HepG2 (cell line): Measurements from ENCODE around the gene OR2M3. TPM values are rescaled to one million over a fixed set of nuclear protein-coding genes. Genes with fewer than 3 reads are reported as not detected.

ENCODE experiments used
- ATAC-seq: fragments of 200-7000 bp; cut with Tn5 transposase; 3 replicates; pipeline ENCODE4 v1.9.1; 2020; ENCODE audit warnings: mild to moderate bottlenecking, moderate library complexity
- BruUV-seq: library from RNA; stranded (reverse); fragments of 400-500 nt; replicated peaks from 2 replicates; lab custom pipeline; 2021; lab: Mats Ljungman, UMichigan
- CTCF ChIA-PET: fragments of 300-600 bp; formaldehyde crosslinking; extraction: SDS; loops from one replicate; lab custom pipeline; 2021; ENCODE audit warnings: low total read pairs, inconsistent platforms, low intra/inter-chr PET ratio; lab: Yijun Ruan, JAX
- POLR2A ChIA-PET: fragments of 350-600 bp; sonication (Branson Sonifier 250); formaldehyde crosslinking; loops from one replicate; lab custom pipeline; 2020; ENCODE audit warnings: antibody characterized with exemption, inconsistent platforms; lab: Yijun Ruan, JAX
- DNase-seq: peaks from one replicate; pipeline ENCODE4 v3.0.0-alpha.2; 2015; ENCODE audit warnings: low spot score
- FAIRE-seq: peaks from 3 replicates; lab custom pipeline; 2011; peaks lifted over from hg19 to GRCh38; lab: Jason Lieb, UNC
- H2AFZ ChIP-seq: one replicate; pipeline ENCODE4 v1.6.1; 2011; ENCODE audit warnings: low read length, inconsistent platforms
- H3K27ac ChIP-seq: fragments of 300-600 bp; 3 replicates; pipeline ENCODE4 v1.8.0; 2011; ENCODE audit warnings: mixed run types, mild to moderate bottlenecking, mixed read lengths, low read length, inconsistent platforms; ENCODE audit not compliant: insufficient read depth; ENCODE audit errors: extremely low read length
- H3K27me3 ChIP-seq, 2 experiments: fragments of 200-600 bp in 1 of 2; 2 replicates in 1 of 2; 3 replicates in 1 of 2; pipeline versions ENCODE4 v1.6.0 to v1.8.0; 2011; ENCODE audit warnings: low read length in 2 of 2, mild to moderate bottlenecking in 2 of 2, moderate library complexity in 2 of 2, inconsistent platforms in 1 of 2; ENCODE audit not compliant: insufficient read depth in 2 of 2, control insufficient read depth in 1 of 2
- H3K36me3 ChIP-seq, 2 experiments: fragments of 200-600 bp in 1 of 2; replicated peaks in 1 of 2; 2 replicates in 1 of 2; 3 replicates in 1 of 2; pipeline versions ENCODE4 v1.5.1 to v1.8.0; 2011; ENCODE audit warnings: low read length in 2 of 2, inconsistent platforms in 1 of 2; ENCODE audit not compliant: insufficient read depth in 2 of 2, control insufficient read depth in 1 of 2
- H3K4me1 ChIP-seq: 2 replicates; pipeline ENCODE4 v1.5.1; 2012; ENCODE audit warnings: low read length, inconsistent platforms; ENCODE audit not compliant: insufficient read depth
- H3K4me2 ChIP-seq: 2 replicates; pipeline ENCODE4 v1.6.0; 2011; ENCODE audit warnings: low read depth, low read length, inconsistent platforms
- H3K4me3 ChIP-seq, 3 experiments: fragments of 200-600 bp in 1 of 3; sonication (generic), shearing (Covaris generic) in 1 of 3; replicated peaks in 1 of 3; 2 replicates each; pipeline ENCODE4 v1.5.1; 2011 to 2016; ENCODE audit warnings: low read length in 3 of 3, inconsistent platforms in 2 of 3, low read depth in 2 of 3, mild to moderate bottlenecking in 2 of 3, control low read depth in 1 of 3, mixed read lengths in 1 of 3; ENCODE audit not compliant: insufficient read depth in 1 of 3
- H3K79me2 ChIP-seq: one replicate; pipeline ENCODE4 v1.6.1; 2011; ENCODE audit warnings: low read length, inconsistent platforms; ENCODE audit not compliant: insufficient read depth
- H3K9ac ChIP-seq: 2 replicates; pipeline ENCODE4 v1.6.0; 2011; ENCODE audit warnings: mild to moderate bottlenecking, low read depth, low read length, inconsistent platforms; ENCODE audit not compliant: insufficient read depth
- H3K9me3 ChIP-seq: 2 replicates; pipeline ENCODE4 v1.5.1; 2012; ENCODE audit warnings: mild to moderate bottlenecking, low read length
- H4K20me1 ChIP-seq: 2 replicates; pipeline ENCODE4 v1.6.0; 2011; ENCODE audit warnings: inconsistent platforms, mild to moderate bottlenecking, low read length, moderate library complexity; ENCODE audit not compliant: insufficient read depth
- MATR3 ChIP-seq: sonication (generic); formaldehyde crosslinking; IDR thresholded peaks from 2 replicates; pipeline ENCODE4 v1.4.0; 2020; ENCODE audit warnings: missing genetic modification reagents
- PLRG1 ChIP-seq: fragments of 450-650 bp; conservative IDR thresholded peaks from 2 replicates; pipeline ENCODE4 v1.6.1; 2016
- ZNF142 ChIP-seq: sonication (generic); formaldehyde crosslinking; IDR thresholded peaks from 2 replicates; pipeline ENCODE4 v1.4.0; 2020; ENCODE audit warnings: missing genetic modification reagents
- WGBS: methylation state at CpG from one replicate; pipeline ENCODE4 v1.1.6; 2017; ENCODE audit warnings: low lambda C conversion rate; 5-methylcytosine and 5-hydroxymethylcytosine counted together
- in situ Hi-C: cut with HindIII; loops from 2 replicates; pipeline ENCODE4 v1.10.0; 2017; ENCODE audit warnings: low pct_unique_long_range_greater_than_20kb; ENCODE audit not compliant: extremely low pct_ligation_motif_present
- intact Hi-C: fragments of 100-400 bp; cut with micrococcal nuclease; formaldehyde crosslinking; loops from one replicate; pipeline ENCODE4 v1.10.0; 2022; ENCODE audit not compliant: unreplicated experiment
- polyA plus RNA-seq, 8 experiments: library from polyadenylated mRNA; depleted of rRNA in 3 of 8; stranded (reverse) in 7 of 8; unstranded in 1 of 8; fragments of >200 nt; fragmentation: Illumina TruSeq in 4 of 8; extraction: Trizol in 4 of 8; gene quantifications; 2 replicates each; pipeline versions ENCODE4 v1.2.1 to v1.2.3, GENCODE V29; 2011 to 2016; ENCODE audit warnings: low read depth in 4 of 8, missing spikeins in 1 of 8, mixed read lengths in 1 of 8; ENCODE audit not compliant: insufficient read depth in 1 of 8
- total RNA-seq, 5 experiments: library from RNA; depleted of rRNA; stranded (reverse); fragments of >200 nt; fragmentation: Illumina TruSeq; extraction: Trizol; gene quantifications; 2 replicates each; pipeline ENCODE4 v1.2.3, GENCODE V29; 2016; ENCODE audit warnings: low read depth in 1 of 5
- TF ChIP-seq, protein P1 (sequence below): sonication (generic); formaldehyde crosslinking; IDR thresholded peaks from 2 replicates; pipeline ENCODE4 v1.4.0; 2020; ENCODE audit warnings: missing genetic modification reagents, borderline replicate concordance
- TF ChIP-seq, protein P2 (sequence below): IDR thresholded peaks from 2 replicates; pipeline ENCODE4 v1.6.1; 2016; ENCODE audit warnings: control low read depth
- TF ChIP-seq, protein P3 (sequence below): sonication (generic); formaldehyde crosslinking; IDR thresholded peaks from 2 replicates; pipeline ENCODE4 v1.5.0; 2020; ENCODE audit warnings: mild to moderate bottlenecking, missing genetic modification reagents, moderate library complexity
- TF ChIP-seq, protein P4 (sequence below): sonication (generic); formaldehyde crosslinking; conservative IDR thresholded peaks from 2 replicates; pipeline ENCODE4 v1.4.0; 2020; ENCODE audit warnings: missing genetic modification reagents

The OR2M3 gene
- total and polyA plus RNA-seq, 2 of the 13 experiments (the other 11 are each of a cell fraction or from before 2014, with no cell fraction given) = not detected

- 4% methylated on average over 14 of the region's 14 CpGs for WGBS
- ChIA-PET CTCF (no interaction called here), POLR2A (no interaction called here)
- no peak overlapping the region for H3K9ac ChIP-seq
- H3K4me3 ChIP-seq = no peak overlapping the region
- no peaks in the 10 kb centered on the region for H4K20me1 ChIP-seq
- FAIRE-seq = no peak
- BruUV-seq = no TSS peak
- in situ Hi-C loops = no loop called here
- no peak overlapping the region for H3K27ac ChIP-seq
- H3K4me2 ChIP-seq = 0 out of 2 replicates have a peak overlapping the region, but pooled peaks have one; percentile 47
- DNase-seq = peak; percentile 12
- intact Hi-C loops = no loop called here
- H3K36me3 ChIP-seq = no peaks in the 10 kb centered on the region
- no peaks in the 10 kb centered on the region for H3K79me2 ChIP-seq
- TF ChIP-seq, protein P1, sequence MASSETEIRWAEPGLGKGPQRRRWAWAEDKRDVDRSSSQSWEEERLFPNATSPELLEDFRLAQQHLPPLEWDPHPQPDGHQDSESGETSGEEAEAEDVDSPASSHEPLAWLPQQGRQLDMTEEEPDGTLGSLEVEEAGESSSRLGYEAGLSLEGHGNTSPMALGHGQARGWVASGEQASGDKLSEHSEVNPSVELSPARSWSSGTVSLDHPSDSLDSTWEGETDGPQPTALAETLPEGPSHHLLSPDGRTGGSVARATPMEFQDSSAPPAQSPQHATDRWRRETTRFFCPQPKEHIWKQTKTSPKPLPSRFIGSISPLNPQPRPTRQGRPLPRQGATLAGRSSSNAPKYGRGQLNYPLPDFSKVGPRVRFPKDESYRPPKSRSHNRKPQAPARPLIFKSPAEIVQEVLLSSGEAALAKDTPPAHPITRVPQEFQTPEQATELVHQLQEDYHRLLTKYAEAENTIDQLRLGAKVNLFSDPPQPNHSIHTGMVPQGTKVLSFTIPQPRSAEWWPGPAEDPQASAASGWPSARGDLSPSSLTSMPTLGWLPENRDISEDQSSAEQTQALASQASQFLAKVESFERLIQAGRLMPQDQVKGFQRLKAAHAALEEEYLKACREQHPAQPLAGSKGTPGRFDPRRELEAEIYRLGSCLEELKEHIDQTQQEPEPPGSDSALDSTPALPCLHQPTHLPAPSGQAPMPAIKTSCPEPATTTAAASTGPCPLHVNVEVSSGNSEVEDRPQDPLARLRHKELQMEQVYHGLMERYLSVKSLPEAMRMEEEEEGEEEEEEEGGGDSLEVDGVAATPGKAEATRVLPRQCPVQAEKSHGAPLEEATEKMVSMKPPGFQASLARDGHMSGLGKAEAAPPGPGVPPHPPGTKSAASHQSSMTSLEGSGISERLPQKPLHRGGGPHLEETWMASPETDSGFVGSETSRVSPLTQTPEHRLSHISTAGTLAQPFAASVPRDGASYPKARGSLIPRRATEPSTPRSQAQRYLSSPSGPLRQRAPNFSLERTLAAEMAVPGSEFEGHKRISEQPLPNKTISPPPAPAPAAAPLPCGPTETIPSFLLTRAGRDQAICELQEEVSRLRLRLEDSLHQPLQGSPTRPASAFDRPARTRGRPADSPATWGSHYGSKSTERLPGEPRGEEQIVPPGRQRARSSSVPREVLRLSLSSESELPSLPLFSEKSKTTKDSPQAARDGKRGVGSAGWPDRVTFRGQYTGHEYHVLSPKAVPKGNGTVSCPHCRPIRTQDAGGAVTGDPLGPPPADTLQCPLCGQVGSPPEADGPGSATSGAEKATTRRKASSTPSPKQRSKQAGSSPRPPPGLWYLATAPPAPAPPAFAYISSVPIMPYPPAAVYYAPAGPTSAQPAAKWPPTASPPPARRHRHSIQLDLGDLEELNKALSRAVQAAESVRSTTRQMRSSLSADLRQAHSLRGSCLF (CRISPR knock-in tag) = no peak
- TF ChIP-seq, protein P2, sequence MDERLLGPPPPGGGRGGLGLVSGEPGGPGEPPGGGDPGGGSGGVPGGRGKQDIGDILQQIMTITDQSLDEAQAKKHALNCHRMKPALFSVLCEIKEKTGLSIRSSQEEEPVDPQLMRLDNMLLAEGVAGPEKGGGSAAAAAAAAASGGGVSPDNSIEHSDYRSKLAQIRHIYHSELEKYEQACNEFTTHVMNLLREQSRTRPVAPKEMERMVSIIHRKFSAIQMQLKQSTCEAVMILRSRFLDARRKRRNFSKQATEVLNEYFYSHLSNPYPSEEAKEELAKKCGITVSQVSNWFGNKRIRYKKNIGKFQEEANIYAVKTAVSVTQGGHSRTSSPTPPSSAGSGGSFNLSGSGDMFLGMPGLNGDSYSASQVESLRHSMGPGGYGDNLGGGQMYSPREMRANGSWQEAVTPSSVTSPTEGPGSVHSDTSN (CRISPR knock-in tag) = no peak
- TF ChIP-seq PLRG1 = no peak
- TF ChIP-seq MATR3 = no peak
- no peak for TF ChIP-seq ZNF142 (CRISPR knock-in tag)
- TF ChIP-seq, protein P3, sequence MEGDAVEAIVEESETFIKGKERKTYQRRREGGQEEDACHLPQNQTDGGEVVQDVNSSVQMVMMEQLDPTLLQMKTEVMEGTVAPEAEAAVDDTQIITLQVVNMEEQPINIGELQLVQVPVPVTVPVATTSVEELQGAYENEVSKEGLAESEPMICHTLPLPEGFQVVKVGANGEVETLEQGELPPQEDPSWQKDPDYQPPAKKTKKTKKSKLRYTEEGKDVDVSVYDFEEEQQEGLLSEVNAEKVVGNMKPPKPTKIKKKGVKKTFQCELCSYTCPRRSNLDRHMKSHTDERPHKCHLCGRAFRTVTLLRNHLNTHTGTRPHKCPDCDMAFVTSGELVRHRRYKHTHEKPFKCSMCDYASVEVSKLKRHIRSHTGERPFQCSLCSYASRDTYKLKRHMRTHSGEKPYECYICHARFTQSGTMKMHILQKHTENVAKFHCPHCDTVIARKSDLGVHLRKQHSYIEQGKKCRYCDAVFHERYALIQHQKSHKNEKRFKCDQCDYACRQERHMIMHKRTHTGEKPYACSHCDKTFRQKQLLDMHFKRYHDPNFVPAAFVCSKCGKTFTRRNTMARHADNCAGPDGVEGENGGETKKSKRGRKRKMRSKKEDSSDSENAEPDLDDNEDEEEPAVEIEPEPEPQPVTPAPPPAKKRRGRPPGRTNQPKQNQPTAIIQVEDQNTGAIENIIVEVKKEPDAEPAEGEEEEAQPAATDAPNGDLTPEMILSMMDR (CRISPR knock-in tag) = peak; percentile 62
- TF ChIP-seq, protein P4, sequence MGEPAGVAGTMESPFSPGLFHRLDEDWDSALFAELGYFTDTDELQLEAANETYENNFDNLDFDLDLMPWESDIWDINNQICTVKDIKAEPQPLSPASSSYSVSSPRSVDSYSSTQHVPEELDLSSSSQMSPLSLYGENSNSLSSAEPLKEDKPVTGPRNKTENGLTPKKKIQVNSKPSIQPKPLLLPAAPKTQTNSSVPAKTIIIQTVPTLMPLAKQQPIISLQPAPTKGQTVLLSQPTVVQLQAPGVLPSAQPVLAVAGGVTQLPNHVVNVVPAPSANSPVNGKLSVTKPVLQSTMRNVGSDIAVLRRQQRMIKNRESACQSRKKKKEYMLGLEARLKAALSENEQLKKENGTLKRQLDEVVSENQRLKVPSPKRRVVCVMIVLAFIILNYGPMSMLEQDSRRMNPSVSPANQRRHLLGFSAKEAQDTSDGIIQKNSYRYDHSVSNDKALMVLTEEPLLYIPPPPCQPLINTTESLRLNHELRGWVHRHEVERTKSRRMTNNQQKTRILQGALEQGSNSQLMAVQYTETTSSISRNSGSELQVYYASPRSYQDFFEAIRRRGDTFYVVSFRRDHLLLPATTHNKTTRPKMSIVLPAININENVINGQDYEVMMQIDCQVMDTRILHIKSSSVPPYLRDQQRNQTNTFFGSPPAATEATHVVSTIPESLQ (CRISPR knock-in tag) = no peak
- H3K4me1 ChIP-seq = no peaks in the 10 kb centered on the region
- no peak overlapping the region for H2AFZ ChIP-seq
- no peaks in the 10 kb centered on the region for H3K27me3 ChIP-seq
- ATAC-seq = peak; percentile 75
- peaks cover 8% of the 10 kb centered on the region; the same call in 1 of the 2 replicates for H3K9me3 ChIP-seq
Measured at GRCh38 chr1:248243204-248243603, 46.1 kb downstream of the OR2M3 start.
